A549 treated with dexamethasone at 1 μM for 4 hours (cell line): ENCODE data around the gene RNF215. TPM values are rescaled to one million over a fixed set of nuclear protein-coding genes. Genes with fewer than 3 reads are reported as not detected.

ENCODE experiments used
- total RNA-seq: library from RNA; stranded (reverse); fragments of 200-300 nt; extraction: Qiagen RNA extraction; gene quantifications from 5 replicates; pipeline ENCODE4 v1.2.3, GENCODE V29; 2022

RNF215 gene
- total RNA-seq: 14.1 to 23.5 TPM (median 19.4 TPM) in 5 replicates

GRCh38 chr22:30386960-30387827 lies at the start of gene RNF215:
Gene RNF215, minus strand, starts transcription at chr22:30387411. Its CDS starts 98 bp downstream, at chr22:30387313.

GRCh38 chr22:30425616-30426387 lies 38.6 kb upstream of the RNF215 start, which contains the start of gene MTFP1:
Gene MTFP1, plus strand, starts transcription at chr22:30425768. Its CDS starts 112 bp downstream, at chr22:30425880.

GRCh38 chr22:30396871-30397655 lies 9.9 kb upstream of the RNF215 start, which contains the start of gene SEC14L2:
Gene SEC14L2, plus strand, starts transcription at chr22:30397018. Its CDS starts 99 bp downstream, at chr22:30397117.

DNA sequence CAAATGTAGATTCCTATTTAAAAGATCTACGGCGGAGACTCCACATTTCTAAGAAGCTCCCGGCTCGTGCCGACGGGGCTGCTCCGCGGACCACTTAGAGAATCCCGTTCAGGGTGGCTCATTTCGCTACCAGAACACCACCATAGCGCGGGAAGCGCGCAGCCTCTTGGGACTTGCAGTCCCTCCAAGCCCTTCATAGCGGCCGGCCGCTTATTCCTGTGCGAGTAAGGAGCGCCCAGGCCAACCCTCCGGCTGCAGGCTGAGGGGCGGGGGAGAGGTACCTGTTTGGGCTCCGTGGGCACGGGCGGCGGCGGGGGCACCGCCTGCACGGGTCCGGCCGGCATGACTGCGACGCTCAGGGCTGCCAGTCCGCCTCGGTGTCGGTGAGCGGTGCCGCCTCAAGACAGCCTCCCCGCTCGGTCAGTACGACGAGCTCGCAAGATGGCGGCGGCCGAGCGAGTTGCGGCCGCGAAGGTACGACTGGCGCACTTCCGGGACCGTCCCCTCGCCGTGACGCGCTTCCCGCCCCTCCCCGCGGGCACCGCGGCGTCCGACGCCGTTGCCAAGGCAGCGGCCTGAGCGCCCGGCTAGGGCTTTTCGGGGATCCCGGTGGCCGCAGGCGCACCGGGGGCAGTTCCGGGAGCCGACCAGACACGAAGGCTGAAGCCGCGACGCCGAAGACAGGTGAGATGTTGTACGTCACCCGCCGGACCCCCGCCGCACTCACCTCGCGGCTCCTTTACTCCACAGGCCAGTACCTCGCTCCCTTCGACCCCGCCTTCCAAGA lies 30.6 kb downstream of the RNF215 start, which contains the start of the genes CCDC157 and SF3A1:
CCDC157 (plus strand) TSS at position 559 of the 787 bp plus-strand sequence. CDS start 8,994 bp downstream, outside the sequence.
SF3A1 (minus strand) TSS at position 446 of the 787 bp plus-strand sequence; CDS start at position 344, 102 bp downstream.

Other genes starting within 250 kb of the RNF215 start
- 16.4 to 35.8 TPM (median 33.5 TPM) in 5 replicates for gene LIF, start 140.7 kb downstream of the RNF215 start, total RNA-seq
- gene OSM, start 120.6 kb downstream of the RNF215 start, total RNA-seq: 0.11 TPM in 1 of 5 replicates, not detected in the others
- 5.0 to 6.5 TPM (median 5.5 TPM) in 5 replicates for gene CASTOR1, start 97.9 kb downstream of the RNF215 start, total RNA-seq
- 7.5 to 9.6 TPM (median 9.1 TPM) in 5 replicates for gene TBC1D10A, start 60.5 kb downstream of the RNF215 start, total RNA-seq
- gene SF3A1, start 30.5 kb downstream of the RNF215 start, total RNA-seq: 34.0 to 87.7 TPM (median 73.4 TPM) in 5 replicates
- gene CCDC157, start 30.4 kb downstream of the RNF215 start, total RNA-seq: 1.3 to 3.2 TPM (median 2.6 TPM) in 5 replicates
- gene SEC14L2, start 9.6 kb upstream of the RNF215 start, total RNA-seq: 71.4 to 112 TPM (median 96.7 TPM) in 5 replicates
- 59.8 to 67.8 TPM (median 63.6 TPM) in 5 replicates for gene MTFP1, start 38.4 kb upstream of the RNF215 start, total RNA-seq
- gene SEC14L3, start 84.6 kb upstream of the RNF215 start, total RNA-seq: not detected in 5 replicates
- 3.7 to 6.7 TPM (median 5.5 TPM) in 5 replicates for gene SEC14L4, start 118.3 kb upstream of the RNF215 start, total RNA-seq
- gene SEC14L6, start 159.3 kb upstream of the RNF215 start, total RNA-seq: not detected in 5 replicates
- 7.0 to 11.8 TPM (median 11.1 TPM) in 5 replicates for gene GAL3ST1, start 187.3 kb upstream of the RNF215 start, total RNA-seq
- 107 to 121 TPM (median 111 TPM) in 5 replicates for gene PES1, start 204.5 kb upstream of the RNF215 start, total RNA-seq
- gene TCN2, start 219.8 kb upstream of the RNF215 start, total RNA-seq: 4.6 to 5.6 TPM (median 5.0 TPM) in 5 replicates
- gene SLC35E4, start 248.4 kb upstream of the RNF215 start, total RNA-seq: 4.7 to 6.7 TPM (median 5.8 TPM) in 5 replicates